HEK293T (cell line): ENCODE measurements around the gene DIMT1.

ENCODE experiments used
- ARNT ChIP-seq: fragments of 450-650 bp; IDR thresholded peaks from 2 replicates; pipeline ENCODE4 v1.6.1; 2017; ENCODE audit warnings: mild to moderate bottlenecking
- ELF4 ChIP-seq: fragments of 450-650 bp; IDR thresholded peaks from 2 replicates; pipeline ENCODE4 v1.6.1; 2017; ENCODE audit warnings: antibody characterized with exemption
- FOXK2 ChIP-seq: fragments of 450-650 bp; IDR thresholded peaks from 2 replicates; pipeline ENCODE4 v1.6.1; 2016; ENCODE audit warnings: mild to moderate bottlenecking
- FOXM1 ChIP-seq: fragments of 450-650 bp; IDR thresholded peaks from 2 replicates; pipeline ENCODE4 v1.6.1; 2017; ENCODE audit warnings: mild to moderate bottlenecking, borderline replicate concordance
- HDGF ChIP-seq: fragments of 450-650 bp; IDR thresholded peaks from 2 replicates; pipeline ENCODE4 v1.6.1; 2017; ENCODE audit warnings: antibody characterized with exemption, borderline replicate concordance
- PKNOX1 ChIP-seq: fragments of 450-650 bp; IDR thresholded peaks from 2 replicates; pipeline ENCODE4 v1.6.1; 2016
- SP1 ChIP-seq: fragments of 450-650 bp; IDR thresholded peaks from 2 replicates; pipeline ENCODE4 v1.6.1; 2017
- SUZ12 ChIP-seq: fragments of 450-650 bp; IDR thresholded peaks from 2 replicates; pipeline ENCODE4 v1.6.1; 2016; ENCODE audit warnings: mild to moderate bottlenecking
- TARDBP ChIP-seq: fragments of 450-650 bp; IDR thresholded peaks from 2 replicates; pipeline ENCODE4 v1.6.1; 2016
- ZNF384 ChIP-seq: fragments of 450-650 bp; IDR thresholded peaks from 2 replicates; pipeline ENCODE4 v1.6.1; 2016

GRCh38 chr5:62376064-62376463 lies 27.6 kb downstream of the DIMT1 start:
- no peak for TF ChIP-seq SP1
- no peak for TF ChIP-seq SUZ12
- TF ChIP-seq FOXK2: no peak
- no peak for TF ChIP-seq HDGF
- TF ChIP-seq ZNF384: no peak
- no peak for TF ChIP-seq PKNOX1
- no peak for TF ChIP-seq FOXM1
- TF ChIP-seq TARDBP: no peak
- TF ChIP-seq ELF4: no peak
- no peak for TF ChIP-seq ARNT
